ENCODE data around the gene PRKAR1B.

GRCh38 chr7:738241-738640 lies 11.2 kb upstream of the PRKAR1B start:
- TF ChIP-seq, protein P1, sequence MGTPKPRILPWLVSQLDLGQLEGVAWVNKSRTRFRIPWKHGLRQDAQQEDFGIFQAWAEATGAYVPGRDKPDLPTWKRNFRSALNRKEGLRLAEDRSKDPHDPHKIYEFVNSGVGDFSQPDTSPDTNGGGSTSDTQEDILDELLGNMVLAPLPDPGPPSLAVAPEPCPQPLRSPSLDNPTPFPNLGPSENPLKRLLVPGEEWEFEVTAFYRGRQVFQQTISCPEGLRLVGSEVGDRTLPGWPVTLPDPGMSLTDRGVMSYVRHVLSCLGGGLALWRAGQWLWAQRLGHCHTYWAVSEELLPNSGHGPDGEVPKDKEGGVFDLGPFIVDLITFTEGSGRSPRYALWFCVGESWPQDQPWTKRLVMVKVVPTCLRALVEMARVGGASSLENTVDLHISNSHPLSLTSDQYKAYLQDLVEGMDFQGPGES (IDR thresholded peaks at IDR 0.05; ENCODE audit: low read depth, low read length): no peak
- TF ChIP-seq CTCF (IDR thresholded peaks at IDR 0.05) (no peak), YY1 (IDR thresholded peaks at IDR 0.05; ENCODE audit: low read depth) (no peak), ELF1 (IDR thresholded peaks at IDR 0.05) (no peak), POLR2AphosphoS5 (IDR thresholded peaks at IDR 0.05; ENCODE audit: low read depth, low read length) (no peak), NRF1 (IDR thresholded peaks at IDR 0.05; ENCODE audit: low read depth, low read length) (no peak), SIN3A (IDR thresholded peaks at IDR 0.05; ENCODE audit: borderline replicate concordance, low read depth, low read length) (no peak), EP300 (IDR thresholded peaks at IDR 0.05; ENCODE audit: borderline replicate concordance in 1 of 2, low read depth in 1 of 2, low read length in 1 of 2) (no peak), EZH2phosphoT487 (IDR thresholded peaks at IDR 0.05; ENCODE audit: borderline replicate concordance, low read depth) (no peak), RXRA (IDR thresholded peaks at IDR 0.05; ENCODE audit: borderline replicate concordance, low read depth) (no peak), MXI1 (IDR thresholded peaks at IDR 0.05; ENCODE audit: low read depth, low read length) (no peak)
